Measurements from ENCODE around the gene NFKBIZ.
"Not testable (repeated sequence)": the region's sequence is repeated elsewhere in the genome, so short reads cannot be mapped to it uniquely, and the experiment has no call there.

Gene NFKBIZ

GRCh38 chr3:101851072-101851770 is 1.9 kb downstream of the NFKBIZ start:
- DNase-seq, result no peak

- DNase-seq, result no peak
These were observed 2.8 kb downstream of the NFKBIZ start for GRCh38 chr3:101851850-101852714.

GRCh38 chr3:101852983-101853840 is 3.9 kb downstream of the NFKBIZ start:
- no peak for DNase-seq

GRCh38 chr3:101853982-101854381 is 4.7 kb downstream of the NFKBIZ start:
- no peak for DNase-seq

GRCh38 chr3:101854608-101855304 is 5.4 kb downstream of the NFKBIZ start:
- DNase-seq, result no peak

- DNase-seq, result no peak
These were observed 8.0 kb downstream of the NFKBIZ start for GRCh38 chr3:101857301-101857741.

- no peak for DNase-seq
These were observed 9.2 kb downstream of the NFKBIZ start for GRCh38 chr3:101858464-101859030.

- DNase-seq, result no peak
These were observed 10.7 kb downstream of the NFKBIZ start for GRCh38 chr3:101859882-101860448.

- no peak for DNase-seq
These were observed 12.0 kb downstream of the NFKBIZ start for GRCh38 chr3:101861212-101861788.

- no peak for DNase-seq
These were observed 12.6 kb downstream of the NFKBIZ start for GRCh38 chr3:101861789-101862415.

GRCh38 chr3:101862416-101863165 is 13.3 kb downstream of the NFKBIZ start:
- no peak for DNase-seq

- not testable (repeated sequence) for DNase-seq
These were observed 15.6 kb downstream of the NFKBIZ start for GRCh38 chr3:101864926-101865325.

GRCh38 chr3:101865751-101866509 is 16.6 kb downstream of the NFKBIZ start:
- no peak for DNase-seq

GRCh38 chr3:101867511-101867910 is 18.2 kb downstream of the NFKBIZ start:
- DNase-seq, result no peak

GRCh38 chr3:101867996-101868395 is 18.7 kb downstream of the NFKBIZ start:
- DNase-seq, result no peak

GRCh38 chr3:101868534-101869464 is 19.5 kb downstream of the NFKBIZ start:
- DNase-seq, result no peak

GRCh38 chr3:101870138-101870537 is 20.8 kb downstream of the NFKBIZ start:
- no peak for DNase-seq

- DNase-seq, result no peak
These were observed 24.3 kb downstream of the NFKBIZ start for GRCh38 chr3:101873619-101874018.

All from NCI-H446 (cell line).